UCSD-AML1 (cell line): ENCODE data around the gene NAT10.
"Not testable (repeated sequence)": the region's sequence is repeated elsewhere in the genome, so short reads cannot be mapped to it uniquely, and the experiment has no call there.

ENCODE experiments used
- DNase-seq: peaks from one replicate; lab custom pipeline; 2025; ENCODE audit not compliant: unreplicated experiment; lab: John Stamatoyannopoulos, UW

The NAT10 gene

GRCh38 chr11:34105079-34105956 lies at the start of gene NAT10:
Gene NAT10, plus strand, starts transcription at chr11:34105629. Its CDS starts 2,597 bp downstream, at chr11:34108226.
- peak; percentile 98 for DNase-seq

GRCh38 chr11:34056672-34057071 lies 48.8 kb upstream of the NAT10 start:
- DNase-seq: no peak

- no peak for DNase-seq
Measured at GRCh38 chr11:34063061-34063795, 42.2 kb upstream of the NAT10 start.

- no peak for DNase-seq
Measured at GRCh38 chr11:34064291-34064690, 41.1 kb upstream of the NAT10 start.

- no peak for DNase-seq
Measured at GRCh38 chr11:34065505-34066203, 39.8 kb upstream of the NAT10 start.

- not testable (repeated sequence) for DNase-seq
Measured at GRCh38 chr11:34066766-34067165, 38.7 kb upstream of the NAT10 start.

- no peak for DNase-seq
Measured at GRCh38 chr11:34067383-34068065, 37.9 kb upstream of the NAT10 start.

- no peak for DNase-seq
Measured at GRCh38 chr11:34068111-34068510, 37.3 kb upstream of the NAT10 start.

- not testable (repeated sequence) for DNase-seq
Measured at GRCh38 chr11:34071306-34071705, 34.1 kb upstream of the NAT10 start.

GRCh38 chr11:34072041-34072440 lies 33.4 kb upstream of the NAT10 start:
- DNase-seq: no peak

GRCh38 chr11:34072832-34073231 lies 32.6 kb upstream of the NAT10 start:
- no peak for DNase-seq

GRCh38 chr11:34074391-34074790 lies 31.0 kb upstream of the NAT10 start:
- no peak for DNase-seq

- DNase-seq: no peak
Measured at GRCh38 chr11:34075178-34075820, 30.1 kb upstream of the NAT10 start.

GRCh38 chr11:34080609-34081008 lies 24.8 kb upstream of the NAT10 start:
- DNase-seq: no peak

GRCh38 chr11:34084637-34085036 lies 20.8 kb upstream of the NAT10 start:
- DNase-seq: no peak

- DNase-seq: no peak
Measured at GRCh38 chr11:34086554-34087283, 18.7 kb upstream of the NAT10 start.

- no peak for DNase-seq
Measured at GRCh38 chr11:34091825-34092224, 13.6 kb upstream of the NAT10 start.

- not testable (repeated sequence) for DNase-seq
Measured at GRCh38 chr11:34094900-34095299, 10.5 kb upstream of the NAT10 start.

GRCh38 chr11:34098813-34099212 lies 6.6 kb upstream of the NAT10 start:
- no peak for DNase-seq

- DNase-seq: no peak
Measured at GRCh38 chr11:34104680-34105078, 750 bp upstream of the NAT10 start.
